Measurements from ENCODE around the gene OR6C74.

OR6C74 gene

GRCh38 chr12:55244309-55244708, at the start of gene OR6C74:
TSS of gene OR6C74 (plus strand) at chr12:55244609. CDS start at chr12:55247288, 2,679 bp downstream.
- Histone ChIP-seq H3K27ac (ENCODE audit: low read length) (no peak within 1 kb of the TSS), H3K36me3 (ENCODE audit: control insufficient read depth, low read depth, low read length) (no peaks in the 10 kb centered on the region), H3K9me3 (ENCODE audit: control insufficient read depth, low read depth, low read length) (no peaks in the 10 kb centered on the region), H3K4me3 (ENCODE audit: low read length) (no peak within 1 kb of the TSS), H3K27me3 (ENCODE audit: control insufficient read depth, insufficient read depth, low read length) (no peaks in the 10 kb centered on the region), H3K9ac (ENCODE audit: low read length) (no peak within 1 kb of the TSS), H3K4me1 (ENCODE audit: control insufficient read depth, low read depth, low read length) (no peaks in the 10 kb centered on the region)

- H3K4me1 ChIP-seq (ENCODE audit: control insufficient read depth, low read depth, low read length): no peaks in the 10 kb centered on the region
- H3K27ac ChIP-seq (ENCODE audit: low read length): no peak within 1 kb of the TSS
- no peaks in the 10 kb centered on the region for H3K27me3 ChIP-seq (ENCODE audit: control insufficient read depth, insufficient read depth, low read length)
- H3K9ac ChIP-seq (ENCODE audit: low read length): no peak within 1 kb of the TSS
- no peaks in the 10 kb centered on the region for H3K9me3 ChIP-seq (ENCODE audit: control insufficient read depth, low read depth, low read length)
- no peak within 1 kb of the TSS for H3K4me3 ChIP-seq (ENCODE audit: low read length)
- H3K36me3 ChIP-seq (ENCODE audit: control insufficient read depth, low read depth, low read length): no peaks in the 10 kb centered on the region
Observed at GRCh38 chr12:55220725-55221124, 23.7 kb upstream of the OR6C74 start, which contains the start of gene OR10A7. TSS of gene OR10A7 (plus strand) at chr12:55221025. CDS start at chr12:55221025, 0 bp downstream.

GRCh38 chr12:55226523-55226922, 17.9 kb upstream of the OR6C74 start:
- H3K27ac ChIP-seq (ENCODE audit: low read length): no peak overlapping the region
- no peaks in the 10 kb centered on the region for H3K9me3 ChIP-seq (ENCODE audit: control insufficient read depth, low read depth, low read length)
- H3K9ac ChIP-seq (ENCODE audit: low read length): no peak overlapping the region
- H3K27me3 ChIP-seq (ENCODE audit: control insufficient read depth, insufficient read depth, low read length): no peaks in the 10 kb centered on the region
- no peak overlapping the region for H3K4me3 ChIP-seq (ENCODE audit: low read length)
- no peaks in the 10 kb centered on the region for H3K4me1 ChIP-seq (ENCODE audit: control insufficient read depth, low read depth, low read length)
- no peaks in the 10 kb centered on the region for H3K36me3 ChIP-seq (ENCODE audit: control insufficient read depth, low read depth, low read length)

GRCh38 chr12:55227643-55228042, 16.8 kb upstream of the OR6C74 start:
- no peaks in the 10 kb centered on the region for H3K36me3 ChIP-seq (ENCODE audit: control insufficient read depth, low read depth, low read length)

GRCh38 chr12:55246159-55246558, 1.8 kb downstream of the OR6C74 start:
- no peaks in the 10 kb centered on the region for H3K4me1 ChIP-seq (ENCODE audit: control insufficient read depth, low read depth, low read length)
- no peak overlapping the region for H3K4me3 ChIP-seq (ENCODE audit: low read length)
- no peak overlapping the region for H3K9ac ChIP-seq (ENCODE audit: low read length)
- no peaks in the 10 kb centered on the region for H3K9me3 ChIP-seq (ENCODE audit: control insufficient read depth, low read depth, low read length)
- no peak overlapping the region for H3K27ac ChIP-seq (ENCODE audit: low read length)
- no peaks in the 10 kb centered on the region for H3K36me3 ChIP-seq (ENCODE audit: control insufficient read depth, low read depth, low read length)
- no peaks in the 10 kb centered on the region for H3K27me3 ChIP-seq (ENCODE audit: control insufficient read depth, insufficient read depth, low read length)

More at GRCh38 chr12:55227643-55228042, 16.8 kb upstream of the OR6C74 start:
- no peaks in the 10 kb centered on the region for H3K9me3 ChIP-seq (ENCODE audit: control insufficient read depth, low read depth, low read length)
- no peaks in the 10 kb centered on the region for H3K4me1 ChIP-seq (ENCODE audit: control insufficient read depth, low read depth, low read length)
- no peak overlapping the region for H3K9ac ChIP-seq (ENCODE audit: low read length)
- no peak overlapping the region for H3K4me3 ChIP-seq (ENCODE audit: low read length)
- no peaks in the 10 kb centered on the region for H3K27me3 ChIP-seq (ENCODE audit: control insufficient read depth, insufficient read depth, low read length)
- no peak overlapping the region for H3K27ac ChIP-seq (ENCODE audit: low read length)

GRCh38 chr12:55250944-55251343, 6.5 kb downstream of the OR6C74 start:
- no peak overlapping the region for H3K9ac ChIP-seq (ENCODE audit: low read length)

GRCh38 chr12:55253281-55253680, 8.9 kb downstream of the OR6C74 start:
- Histone ChIP-seq H3K36me3 (ENCODE audit: control insufficient read depth, low read depth, low read length) (no peaks in the 10 kb centered on the region), H3K4me3 (ENCODE audit: low read length) (no peak overlapping the region), H3K4me1 (ENCODE audit: control insufficient read depth, low read depth, low read length) (no peaks in the 10 kb centered on the region), H3K9ac (ENCODE audit: low read length) (no peak overlapping the region), H3K9me3 (ENCODE audit: control insufficient read depth, low read depth, low read length) (no peaks in the 10 kb centered on the region), H3K27ac (ENCODE audit: low read length) (no peak overlapping the region), H3K27me3 (ENCODE audit: control insufficient read depth, insufficient read depth, low read length) (no peaks in the 10 kb centered on the region)

More at GRCh38 chr12:55250944-55251343, 6.5 kb downstream of the OR6C74 start:
- Histone ChIP-seq H3K4me1 (ENCODE audit: control insufficient read depth, low read depth, low read length) (no peaks in the 10 kb centered on the region), H3K27me3 (ENCODE audit: control insufficient read depth, insufficient read depth, low read length) (no peaks in the 10 kb centered on the region), H3K36me3 (ENCODE audit: control insufficient read depth, low read depth, low read length) (no peaks in the 10 kb centered on the region), H3K4me3 (ENCODE audit: low read length) (no peak overlapping the region), H3K9me3 (ENCODE audit: control insufficient read depth, low read depth, low read length) (no peaks in the 10 kb centered on the region), H3K27ac (ENCODE audit: low read length) (no peak overlapping the region)

- no peak overlapping the region for H3K27ac ChIP-seq (ENCODE audit: low read length)
- H3K4me3 ChIP-seq (ENCODE audit: low read length): no peak overlapping the region
- no peaks in the 10 kb centered on the region for H3K27me3 ChIP-seq (ENCODE audit: control insufficient read depth, insufficient read depth, low read length)
- H3K9me3 ChIP-seq (ENCODE audit: control insufficient read depth, low read depth, low read length): no peaks in the 10 kb centered on the region
- no peak overlapping the region for H3K9ac ChIP-seq (ENCODE audit: low read length)
- no peaks in the 10 kb centered on the region for H3K36me3 ChIP-seq (ENCODE audit: control insufficient read depth, low read depth, low read length)
- H3K4me1 ChIP-seq (ENCODE audit: control insufficient read depth, low read depth, low read length): no peaks in the 10 kb centered on the region
Observed at GRCh38 chr12:55256831-55257230, 12.4 kb downstream of the OR6C74 start.

GRCh38 chr12:55258303-55258702, 13.9 kb downstream of the OR6C74 start:
- no peaks in the 10 kb centered on the region for H3K9me3 ChIP-seq (ENCODE audit: control insufficient read depth, low read depth, low read length)
- no peak overlapping the region for H3K9ac ChIP-seq (ENCODE audit: low read length)
- no peak overlapping the region for H3K27ac ChIP-seq (ENCODE audit: low read length)
- H3K27me3 ChIP-seq (ENCODE audit: control insufficient read depth, insufficient read depth, low read length): no peaks in the 10 kb centered on the region
- H3K4me3 ChIP-seq (ENCODE audit: low read length): no peak overlapping the region
- H3K4me1 ChIP-seq (ENCODE audit: control insufficient read depth, low read depth, low read length): no peaks in the 10 kb centered on the region
- H3K36me3 ChIP-seq (ENCODE audit: control insufficient read depth, low read depth, low read length): no peaks in the 10 kb centered on the region

GRCh38 chr12:55280991-55281390, 36.6 kb downstream of the OR6C74 start:
- no peaks in the 10 kb centered on the region for H3K4me1 ChIP-seq (ENCODE audit: control insufficient read depth, low read depth, low read length)
- H3K36me3 ChIP-seq (ENCODE audit: control insufficient read depth, low read depth, low read length): no peaks in the 10 kb centered on the region
- H3K27me3 ChIP-seq (ENCODE audit: control insufficient read depth, insufficient read depth, low read length): no peaks in the 10 kb centered on the region
- no peak overlapping the region for H3K4me3 ChIP-seq (ENCODE audit: low read length)
- no peak overlapping the region for H3K9ac ChIP-seq (ENCODE audit: low read length)
- H3K9me3 ChIP-seq (ENCODE audit: control insufficient read depth, low read depth, low read length): peaks cover 5% of the 10 kb centered on the region
- H3K27ac ChIP-seq (ENCODE audit: low read length): no peak overlapping the region

- Histone ChIP-seq H3K4me3 (ENCODE audit: low read length) (no peak overlapping the region), H3K27ac (ENCODE audit: low read length) (no peak overlapping the region), H3K36me3 (ENCODE audit: control insufficient read depth, low read depth, low read length) (no peaks in the 10 kb centered on the region), H3K9me3 (ENCODE audit: control insufficient read depth, low read depth, low read length) (no peaks in the 10 kb centered on the region), H3K27me3 (ENCODE audit: control insufficient read depth, insufficient read depth, low read length) (no peaks in the 10 kb centered on the region), H3K9ac (ENCODE audit: low read length) (no peak overlapping the region), H3K4me1 (ENCODE audit: control insufficient read depth, low read depth, low read length) (no peaks in the 10 kb centered on the region)
Observed at GRCh38 chr12:55289999-55290398, 45.6 kb downstream of the OR6C74 start.

All from iPS-18a (cell line).